Epithelial cell of esophagus (primary cell): ENCODE data around the gene ELMO2.

ENCODE experiments used
- DNase-seq: peaks from one replicate; pipeline ENCODE4 v3.0.0; 2010; ENCODE audit warnings: low read depth
- H3K4me3 ChIP-seq: 2 replicates; pipeline ENCODE4 v1.5.1; 2011; ENCODE audit warnings: mild to moderate bottlenecking, low read length, control low read depth
- TF ChIP-seq, protein P1 (sequence below): IDR thresholded peaks from 2 replicates; pipeline ENCODE4 v1.5.1; 2011; ENCODE audit warnings: low read depth, mild to moderate bottlenecking, low read length, control low read depth, inconsistent platforms; ENCODE audit not compliant: insufficient read depth; ENCODE audit errors: missing control alignments

ELMO2 gene

DNA sequence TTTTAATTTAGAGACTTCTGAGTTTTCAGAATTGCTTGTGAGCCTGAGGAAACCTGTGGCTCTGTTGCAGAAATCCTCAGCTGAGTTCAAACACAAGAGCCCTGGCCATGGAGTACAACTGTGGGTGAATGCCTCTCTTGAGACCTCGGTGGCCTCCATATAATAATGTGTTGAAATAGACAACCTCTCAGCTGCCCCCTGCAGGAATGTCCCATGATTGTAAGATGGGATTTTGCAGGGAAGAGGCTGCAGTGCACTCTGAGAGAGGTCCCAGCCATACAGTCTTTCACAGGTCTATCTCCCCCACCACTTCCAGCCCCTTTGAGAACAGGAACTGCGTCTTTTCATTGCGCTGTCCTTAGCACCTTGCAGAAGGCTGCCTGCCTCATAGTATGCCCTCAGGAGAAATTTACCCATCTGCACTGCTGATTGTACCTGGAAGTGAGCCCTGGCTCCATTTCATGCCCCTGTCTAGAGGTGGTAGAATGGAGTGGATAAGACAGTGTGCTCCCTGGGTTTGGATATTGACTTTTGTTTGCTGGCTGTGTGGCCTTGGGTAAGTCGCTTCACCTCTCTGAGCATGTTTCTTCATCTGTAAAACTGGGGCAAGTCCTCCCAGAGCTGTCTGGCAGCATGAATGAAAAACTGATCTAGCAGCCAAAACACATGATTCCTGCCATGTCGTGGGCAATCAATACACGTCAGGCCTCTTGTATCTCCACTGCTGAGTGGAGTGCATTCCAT lies 81.3 kb downstream of the ELMO2 start:
- TF ChIP-seq, protein P1, sequence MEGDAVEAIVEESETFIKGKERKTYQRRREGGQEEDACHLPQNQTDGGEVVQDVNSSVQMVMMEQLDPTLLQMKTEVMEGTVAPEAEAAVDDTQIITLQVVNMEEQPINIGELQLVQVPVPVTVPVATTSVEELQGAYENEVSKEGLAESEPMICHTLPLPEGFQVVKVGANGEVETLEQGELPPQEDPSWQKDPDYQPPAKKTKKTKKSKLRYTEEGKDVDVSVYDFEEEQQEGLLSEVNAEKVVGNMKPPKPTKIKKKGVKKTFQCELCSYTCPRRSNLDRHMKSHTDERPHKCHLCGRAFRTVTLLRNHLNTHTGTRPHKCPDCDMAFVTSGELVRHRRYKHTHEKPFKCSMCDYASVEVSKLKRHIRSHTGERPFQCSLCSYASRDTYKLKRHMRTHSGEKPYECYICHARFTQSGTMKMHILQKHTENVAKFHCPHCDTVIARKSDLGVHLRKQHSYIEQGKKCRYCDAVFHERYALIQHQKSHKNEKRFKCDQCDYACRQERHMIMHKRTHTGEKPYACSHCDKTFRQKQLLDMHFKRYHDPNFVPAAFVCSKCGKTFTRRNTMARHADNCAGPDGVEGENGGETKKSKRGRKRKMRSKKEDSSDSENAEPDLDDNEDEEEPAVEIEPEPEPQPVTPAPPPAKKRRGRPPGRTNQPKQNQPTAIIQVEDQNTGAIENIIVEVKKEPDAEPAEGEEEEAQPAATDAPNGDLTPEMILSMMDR, result peak; percentile 32
- peak; percentile 40 for DNase-seq

GRCh38 chr20:46324379-46324778 lies 82.0 kb downstream of the ELMO2 start:
- H3K4me3 ChIP-seq, result no peak overlapping the region
- peak; percentile 73 for DNase-seq
- TF ChIP-seq, protein P1, result no peak

More for the DNA sequence above, 81.3 kb downstream of the ELMO2 start:
- no peak overlapping the region for H3K4me3 ChIP-seq

DNA sequence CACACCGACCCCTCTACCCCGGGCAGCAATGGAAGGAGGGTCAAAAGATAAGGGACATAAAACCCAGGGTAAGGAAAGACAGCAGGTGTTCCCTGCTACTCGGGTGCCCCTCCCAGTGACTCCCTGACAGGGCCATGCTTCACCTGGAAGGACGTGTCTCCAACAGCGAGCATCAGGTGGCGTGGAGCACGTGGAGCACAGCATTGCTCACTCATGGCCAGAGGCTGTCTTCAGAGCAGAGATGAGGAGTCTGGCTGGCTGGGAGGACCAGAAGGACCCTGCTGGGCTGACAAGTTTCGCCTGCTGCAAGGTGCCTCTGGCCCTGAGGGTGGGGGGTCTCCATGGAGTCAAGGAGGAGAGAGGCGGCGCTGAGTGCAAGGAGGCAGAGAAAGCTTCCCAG lies 82.9 kb downstream of the ELMO2 start:
- TF ChIP-seq, protein P1, result no peak
- DNase-seq, result peak; percentile 42
- H3K4me3 ChIP-seq, result no peak overlapping the region

- no peak overlapping the region for H3K4me3 ChIP-seq
- TF ChIP-seq, protein P1, result no peak
- DNase-seq, result no peak
Observed at GRCh38 chr20:46322641-46323040, 83.8 kb downstream of the ELMO2 start.

DNA sequence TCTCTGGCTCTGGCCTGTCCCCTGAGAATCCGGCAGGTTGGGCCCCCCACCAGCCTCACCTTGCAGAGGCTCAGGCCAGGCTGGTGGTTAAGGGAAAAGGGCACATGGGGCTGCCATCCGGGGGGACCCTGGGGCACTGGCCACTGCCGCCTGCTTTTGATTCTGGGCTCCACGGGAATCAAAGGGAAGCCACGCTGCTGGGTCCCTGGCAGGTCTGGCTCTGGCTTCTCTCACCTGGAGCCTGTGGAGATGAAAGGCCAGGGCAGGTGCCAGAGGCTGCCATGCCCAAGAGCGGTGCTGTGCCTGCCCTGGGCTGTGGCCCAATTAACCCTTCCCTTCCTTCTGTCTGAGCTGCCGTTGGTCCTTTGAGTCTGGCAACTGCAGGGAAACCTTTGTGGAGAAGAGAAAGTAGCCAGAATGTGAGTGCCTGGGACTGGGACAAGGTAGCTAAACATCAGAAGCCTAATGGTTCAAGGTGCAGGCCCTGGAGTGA lies 88.7 kb downstream of the ELMO2 start:
- TF ChIP-seq, protein P1, result no peak
- no peak for DNase-seq
- no peak overlapping the region for H3K4me3 ChIP-seq

GRCh38 chr20:46316984-46317684 lies 89.3 kb downstream of the ELMO2 start:
- DNase-seq, result no peak
- TF ChIP-seq, protein P1, result no peak
- H3K4me3 ChIP-seq, result no peak overlapping the region
